Colonic mucosa (tissue), 4 donors: ENCODE results near the gene HEYL. TPM values are rescaled to one million over a fixed set of nuclear protein-coding genes. Genes with fewer than 3 reads are reported as not detected.
A peak's percentile ranks its signal among the peaks of the same experiment; 100 is the strongest.

ENCODE experiments used
- DNase-seq: peaks from one replicate; pipeline ENCODE4 v3.0.0-alpha.2; 2020
- H3K27ac ChIP-seq: fragments of 200-600 bp; one replicate; pipeline ENCODE4 v1.8.0; 2021
- H3K27me3 ChIP-seq: fragments of 200-600 bp; one replicate; pipeline ENCODE4 v1.8.0; 2021
- H3K36me3 ChIP-seq: fragments of 200-600 bp; one replicate; pipeline ENCODE4 v1.8.0; 2021
- H3K4me1 ChIP-seq: fragments of 200-600 bp; one replicate; pipeline ENCODE4 v1.8.0; 2021; ENCODE audit warnings: mild to moderate bottlenecking
- H3K4me3 ChIP-seq: fragments of 200-600 bp; one replicate; pipeline ENCODE4 v1.8.0; 2021
- H3K9ac ChIP-seq, 2 donors: one replicate each; pipeline ENCODE4 v1.7.0; 2013; ENCODE audit warnings: control low read depth in 2 of 2, low read depth in 2 of 2, low read length in 2 of 2
- H3K9me3 ChIP-seq: fragments of 200-600 bp; one replicate; pipeline ENCODE4 v1.8.0; 2021
- CTCF ChIP-seq: fragments of 200-600 bp; IDR thresholded peaks from one replicate; pipeline ENCODE4 v1.8.0; 2022; ENCODE audit warnings: antibody characterized with exemption, mild to moderate bottlenecking
- intact Hi-C: fragments of 100-400 bp; cut with DNase I; formaldehyde crosslinking; loops from one replicate; pipeline ENCODE4 v1.14.1; 2022
- total RNA-seq, 2 donors: library from RNA; stranded (reverse); fragmentation: NEBNext Ultra II Directional in 1 of 2; extraction: Animal tissue kit (Norgen Biotek cat#: 25700) in 1 of 2; gene quantifications; one replicate each; pipeline ENCODE4 v1.2.1, GENCODE V29; 2021
- donor health status: healthy.
- donor health status: DM: no; HTN: no; CAD: no.
- donor health status: DM: no; HTN: no; CAD: no.

The HEYL gene
- total RNA-seq, 2 donors from 2014 or later, result 0.91 to 2.4 TPM

- intact Hi-C loops, result loop anchor here (2.0 to 10.0 kb wide), 2 partner anchors 47 to 559 kb away; no protein-coding TSS in a partner anchor
- Histone ChIP-seq H3K4me3 (no peak overlapping the region), H3K36me3 (no peaks in the 10 kb centered on the region), H3K9ac (no peak overlapping the region), H3K27ac (no peak overlapping the region), H3K27me3 (no peaks in the 10 kb centered on the region), H3K9me3 (no peaks in the 10 kb centered on the region), H3K4me1 (no peaks in the 10 kb centered on the region)
- DNase-seq, result no peak
- TF ChIP-seq CTCF, result no peak
These were observed 14.8 kb upstream of the HEYL start for GRCh38 chr1:39654291-39654690.

- DNase-seq, result peak; percentile 73
- no peak overlapping the region for H3K27ac ChIP-seq
- H3K9ac ChIP-seq, result no peak overlapping the region
- no peaks in the 10 kb centered on the region for H3K36me3 ChIP-seq
- H3K4me1 ChIP-seq, result no peaks in the 10 kb centered on the region
- H3K9me3 ChIP-seq, result no peaks in the 10 kb centered on the region
- no peaks in the 10 kb centered on the region for H3K27me3 ChIP-seq
- intact Hi-C loops, result loop anchor here (2.0 to 10.0 kb wide), 2 partner anchors 47 to 559 kb away; no protein-coding TSS in a partner anchor
- no peak overlapping the region for H3K4me3 ChIP-seq
- peak; percentile 88 for TF ChIP-seq CTCF
These were observed 14.1 kb upstream of the HEYL start for GRCh38 chr1:39653546-39654031.

GRCh38 chr1:39652554-39652953 lies 13.1 kb upstream of the HEYL start:
- H3K4me3 ChIP-seq, result no peak overlapping the region
- no peaks in the 10 kb centered on the region for H3K36me3 ChIP-seq
- no peak overlapping the region for H3K9ac ChIP-seq
- H3K4me1 ChIP-seq, result no peaks in the 10 kb centered on the region
- TF ChIP-seq CTCF, result no peak
- no peaks in the 10 kb centered on the region for H3K27me3 ChIP-seq
- intact Hi-C loops, result loop anchor here (10.0 kb wide), 1 partner anchor 558 kb away; no protein-coding TSS in a partner anchor
- DNase-seq, result no peak
- H3K27ac ChIP-seq, result no peak overlapping the region
- no peaks in the 10 kb centered on the region for H3K9me3 ChIP-seq

GRCh38 chr1:39652105-39652504 lies 12.7 kb upstream of the HEYL start:
- no peak for TF ChIP-seq CTCF
- intact Hi-C loops, result loop anchor here (10.0 kb wide), 1 partner anchor 557 kb away; no protein-coding TSS in a partner anchor

GRCh38 chr1:39650431-39650830 lies 11.0 kb upstream of the HEYL start:
- Histone ChIP-seq H3K4me1 (no peaks in the 10 kb centered on the region), H3K9ac (no peak overlapping the region), H3K36me3 (no peaks in the 10 kb centered on the region), H3K27ac (no peak overlapping the region), H3K4me3 (no peak overlapping the region), H3K27me3 (no peaks in the 10 kb centered on the region), H3K9me3 (no peaks in the 10 kb centered on the region)
- no peak for DNase-seq
- no peak for TF ChIP-seq CTCF
- intact Hi-C loops, result loop anchor here (10.0 kb wide), 1 partner anchor 556 kb away; no protein-coding TSS in a partner anchor

More at GRCh38 chr1:39652105-39652504, 12.7 kb upstream of the HEYL start:
- Histone ChIP-seq H3K27me3 (no peaks in the 10 kb centered on the region), H3K4me1 (no peaks in the 10 kb centered on the region), H3K27ac (no peak overlapping the region), H3K9ac (no peak overlapping the region), H3K9me3 (no peaks in the 10 kb centered on the region), H3K36me3 (no peaks in the 10 kb centered on the region), H3K4me3 (no peak overlapping the region)
- DNase-seq, result no peak
